MCF 10A (cell line): ENCODE results near the gene DCDC1. TPM values are rescaled to one million over a fixed set of nuclear protein-coding genes. Genes with fewer than 3 reads are reported as not detected.

Experiments used
- BruUV-seq: library from RNA; stranded (reverse); fragments of 400-500 nt; replicated peaks from 2 replicates; lab custom pipeline; 2021; lab: Mats Ljungman, UMichigan
- CTCF ChIA-PET: fragments of 300-600 bp; sonication (Branson Sonifier 250); formaldehyde crosslinking; extraction: SDS; loops from one replicate; lab custom pipeline; 2021; ENCODE audit warnings: antibody characterized with exemption, inconsistent platforms; lab: Yijun Ruan, JAX
- POLR2A ChIA-PET: fragments of 300-600, 350-650 bp; sonication (Branson Sonifier 250); formaldehyde crosslinking; extraction: SDS; loops from one replicate; lab custom pipeline; 2020; ENCODE audit warnings: antibody characterized with exemption, inconsistent platforms; lab: Yijun Ruan, JAX
- DNase-seq: peaks from one replicate; pipeline ENCODE4 v3.0.0-alpha.2; 2018; ENCODE audit not compliant: unreplicated experiment
- H3K27ac Mint-ChIP-seq: one replicate; pipeline ENCODE4 v1.8.0; 2022; ENCODE audit warnings: mild to moderate bottlenecking, low read depth, mixed read lengths; ENCODE audit not compliant: unreplicated experiment
- H3K27me3 Mint-ChIP-seq: one replicate; pipeline ENCODE4 v1.8.0; 2022; ENCODE audit warnings: mixed read lengths; ENCODE audit not compliant: insufficient read depth, unreplicated experiment
- H3K36me3 Mint-ChIP-seq: one replicate; pipeline ENCODE4 v1.8.0; 2022; ENCODE audit warnings: mild to moderate bottlenecking, moderate library complexity, mixed read lengths; ENCODE audit not compliant: insufficient read depth, unreplicated experiment
- H3K4me1 Mint-ChIP-seq: one replicate; pipeline ENCODE4 v1.8.0; 2022; ENCODE audit warnings: mixed read lengths; ENCODE audit not compliant: insufficient read depth, unreplicated experiment
- H3K4me3 Mint-ChIP-seq: one replicate; pipeline ENCODE4 v1.8.0; 2022; ENCODE audit warnings: mild to moderate bottlenecking, moderate library complexity, mixed read lengths; ENCODE audit not compliant: unreplicated experiment
- H3K9me3 Mint-ChIP-seq: one replicate; pipeline ENCODE4 v1.8.0; 2022; ENCODE audit warnings: mixed read lengths; ENCODE audit not compliant: unreplicated experiment
- intact Hi-C: fragments of 100-400 bp; cut with micrococcal nuclease; formaldehyde crosslinking; loops from 2 replicates; pipeline ENCODE4 v1.14.1; 2022
- total RNA-seq: library from RNA; stranded (reverse); gene quantifications from 2 replicates; pipeline ENCODE4 v1.2.3, GENCODE V29; 2022
- TF ChIP-seq, protein P1 (sequence below): fragments of 200-600 bp; IDR thresholded peaks from one replicate; pipeline ENCODE4 v1.8.0; 2022; ENCODE audit warnings: antibody characterized with exemption, mild to moderate bottlenecking; ENCODE audit not compliant: unreplicated experiment

DCDC1 gene
- total RNA-seq, 1 experiment from 2014 or later = 0.19 TPM

DNA sequence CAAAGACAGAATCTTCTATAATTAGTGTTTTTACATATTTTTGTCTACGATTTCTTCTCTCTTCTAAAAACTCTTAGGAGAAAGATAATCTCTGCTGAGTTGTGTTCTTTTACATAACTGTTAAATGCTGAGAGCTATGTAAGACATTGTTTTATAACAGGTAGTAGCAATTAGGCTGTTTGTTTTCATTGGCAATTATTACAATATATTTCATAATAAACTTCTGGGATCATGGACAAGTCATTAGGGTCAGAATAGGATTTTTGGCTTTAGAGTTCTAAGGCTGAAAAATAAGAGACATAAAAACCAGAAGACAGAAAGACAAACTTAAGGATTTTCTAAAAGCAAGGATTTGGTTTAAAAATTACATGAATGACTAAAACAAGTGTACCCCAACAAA, 120.8 kb downstream of the DCDC1 start:
- TF ChIP-seq, protein P1, sequence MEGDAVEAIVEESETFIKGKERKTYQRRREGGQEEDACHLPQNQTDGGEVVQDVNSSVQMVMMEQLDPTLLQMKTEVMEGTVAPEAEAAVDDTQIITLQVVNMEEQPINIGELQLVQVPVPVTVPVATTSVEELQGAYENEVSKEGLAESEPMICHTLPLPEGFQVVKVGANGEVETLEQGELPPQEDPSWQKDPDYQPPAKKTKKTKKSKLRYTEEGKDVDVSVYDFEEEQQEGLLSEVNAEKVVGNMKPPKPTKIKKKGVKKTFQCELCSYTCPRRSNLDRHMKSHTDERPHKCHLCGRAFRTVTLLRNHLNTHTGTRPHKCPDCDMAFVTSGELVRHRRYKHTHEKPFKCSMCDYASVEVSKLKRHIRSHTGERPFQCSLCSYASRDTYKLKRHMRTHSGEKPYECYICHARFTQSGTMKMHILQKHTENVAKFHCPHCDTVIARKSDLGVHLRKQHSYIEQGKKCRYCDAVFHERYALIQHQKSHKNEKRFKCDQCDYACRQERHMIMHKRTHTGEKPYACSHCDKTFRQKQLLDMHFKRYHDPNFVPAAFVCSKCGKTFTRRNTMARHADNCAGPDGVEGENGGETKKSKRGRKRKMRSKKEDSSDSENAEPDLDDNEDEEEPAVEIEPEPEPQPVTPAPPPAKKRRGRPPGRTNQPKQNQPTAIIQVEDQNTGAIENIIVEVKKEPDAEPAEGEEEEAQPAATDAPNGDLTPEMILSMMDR = no peak
- no peak for DNase-seq
- no TSS peak for BruUV-seq
- Mint-ChIP-seq H3K36me3 (no peaks in the 10 kb centered on the region), H3K9me3 (no peaks in the 10 kb centered on the region), H3K4me1 (no peaks in the 10 kb centered on the region), H3K27ac (no peak overlapping the region), H3K4me3 (no peak overlapping the region), H3K27me3 (peaks cover 59% of the 10 kb centered on the region)
- POLR2A ChIA-PET = no interaction called here
- intact Hi-C loops = no loop called here
- CTCF ChIA-PET = interaction anchor here (0.5 kb wide), 1 partner anchor 1907 kb away, joined by 3 read pairs; no protein-coding TSS in a partner anchor

DNA sequence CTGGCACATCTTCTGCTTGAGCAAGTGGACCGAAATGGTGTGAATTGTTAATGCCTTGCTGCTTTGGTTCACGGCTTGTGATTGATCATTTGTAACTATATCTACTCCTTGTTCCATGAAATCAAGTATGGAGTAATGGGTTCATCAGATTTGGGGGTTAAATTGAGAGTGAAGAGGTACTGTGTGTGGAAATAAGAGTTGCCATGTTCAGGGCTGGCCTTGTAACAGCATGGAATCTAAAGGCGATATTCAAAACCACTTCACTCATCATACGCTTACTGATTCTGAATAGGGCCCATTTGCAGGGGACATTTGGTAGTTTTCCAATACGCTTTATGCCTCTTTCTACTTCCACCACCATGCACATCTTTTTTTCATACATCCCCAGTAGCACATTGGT, 122.2 kb downstream of the DCDC1 start:
- Mint-ChIP-seq H3K9me3 (no peaks in the 10 kb centered on the region), H3K27ac (no peak overlapping the region), H3K27me3 (peaks cover 54% of the 10 kb centered on the region), H3K36me3 (no peaks in the 10 kb centered on the region), H3K4me1 (no peaks in the 10 kb centered on the region), H3K4me3 (no peak overlapping the region)
- CTCF ChIA-PET = no interaction called here
- TF ChIP-seq, protein P1 = no peak
- intact Hi-C loops = no loop called here
- DNase-seq = no peak
- BruUV-seq = no TSS peak
- POLR2A ChIA-PET = no interaction called here

DNA sequence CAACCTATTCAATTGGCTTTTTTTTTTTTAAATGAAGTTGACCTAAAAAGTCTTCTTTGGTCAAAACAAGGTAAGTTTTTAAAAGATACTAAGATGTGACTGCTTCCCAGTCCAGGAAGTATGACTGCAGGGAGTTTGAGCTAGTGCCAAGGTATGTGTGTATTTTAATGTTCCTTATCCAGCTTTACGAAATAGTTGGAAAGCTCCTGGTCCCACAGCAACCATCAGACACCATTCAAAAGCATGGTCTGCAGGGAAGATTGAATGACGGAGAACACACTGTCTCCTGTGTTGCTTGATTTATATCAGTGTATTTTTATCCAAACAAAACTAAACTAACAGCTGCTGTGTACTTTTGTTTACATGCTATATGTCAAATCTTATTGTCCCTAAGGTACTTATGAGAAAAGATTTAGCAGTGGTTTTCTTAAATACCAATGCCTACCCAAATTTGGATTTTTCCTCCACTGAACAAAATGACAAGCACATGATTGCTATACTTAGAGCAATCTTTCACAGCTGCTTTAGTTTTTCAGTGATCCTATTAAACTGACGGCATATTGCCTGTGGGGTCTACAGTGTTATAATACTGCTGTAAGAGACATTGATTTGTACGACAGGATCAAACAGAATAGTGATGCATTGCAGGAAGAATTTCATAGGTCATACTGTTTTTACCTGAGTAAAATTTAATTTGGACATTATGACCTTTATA, 122.9 kb downstream of the DCDC1 start:
- Mint-ChIP-seq H3K4me3 (no peak overlapping the region), H3K4me1 (no peaks in the 10 kb centered on the region), H3K36me3 (no peaks in the 10 kb centered on the region), H3K27ac (no peak overlapping the region), H3K27me3 (peaks cover 47% of the 10 kb centered on the region), H3K9me3 (no peaks in the 10 kb centered on the region)
- DNase-seq = peak; percentile 65
- BruUV-seq = no TSS peak
- intact Hi-C loops = no loop called here
- ChIA-PET POLR2A (interaction anchor here (0.6 to 1.6 kb wide), 4 partner anchors 9 to 1648 kb away, joined by 4 to 7 read pairs (median 6); partner anchors contain the start of genes DCDC1 and DNAJC24), CTCF (interaction anchor here (0.7 to 1.3 kb wide), 4 partner anchors 132 to 929 kb away, joined by 3 read pairs; no protein-coding TSS in a partner anchor)
- TF ChIP-seq, protein P1 = no peak

DNA sequence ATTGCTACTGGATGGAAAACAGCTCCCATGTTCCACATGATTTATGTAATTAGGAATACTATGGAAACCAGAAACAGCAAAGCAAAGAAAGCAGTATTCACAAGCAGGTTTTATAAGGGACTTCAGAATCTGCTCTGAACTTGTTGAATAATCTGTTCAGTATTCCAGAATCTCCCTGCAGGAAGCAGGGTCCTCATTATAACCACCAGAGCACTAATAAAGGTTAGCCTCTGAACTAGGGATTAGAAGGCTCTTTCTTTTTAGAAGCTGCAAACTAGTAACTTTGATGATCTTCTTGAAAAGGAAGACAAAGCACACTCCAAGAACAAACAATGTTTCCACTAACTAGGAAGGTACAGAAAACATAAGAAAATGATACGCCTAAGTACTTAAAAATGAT, 125.8 kb downstream of the DCDC1 start:
- POLR2A ChIA-PET = interaction anchor here (1.3 kb wide), 1 partner anchor 11 kb away, joined by 4 read pairs; no protein-coding TSS in a partner anchor
- no TSS peak for BruUV-seq
- H3K27ac Mint-ChIP-seq = no peak overlapping the region
- no peaks in the 10 kb centered on the region for H3K36me3 Mint-ChIP-seq
- H3K4me1 Mint-ChIP-seq = no peaks in the 10 kb centered on the region
- peaks cover 17% of the 10 kb centered on the region for H3K27me3 Mint-ChIP-seq
- DNase-seq = no peak
- H3K9me3 Mint-ChIP-seq = no peaks in the 10 kb centered on the region
- H3K4me3 Mint-ChIP-seq = no peak overlapping the region
- TF ChIP-seq, protein P1 = no peak
- CTCF ChIA-PET = interaction anchor here (1.4 to 1.5 kb wide), 2 partner anchors 137 to 1054 kb away, joined by 5 to 10 read pairs; no protein-coding TSS in a partner anchor
- intact Hi-C loops = loop anchor here (5.0 kb wide), 1 partner anchor 399 kb away; no protein-coding TSS in a partner anchor
